GM21367 (cell line): ENCODE data around the gene GOLGA6D.
"Not testable (repeated sequence)": the region's sequence is repeated elsewhere in the genome, so short reads cannot be mapped to it uniquely, and the experiment has no call there.

Experiments used
- ATAC-seq: cut with Tn5 transposase; IDR thresholded peaks from one replicate; pipeline ENCODE4 v1.9.1; 2021; ENCODE audit not compliant: unreplicated experiment

Gene GOLGA6D, protein sequence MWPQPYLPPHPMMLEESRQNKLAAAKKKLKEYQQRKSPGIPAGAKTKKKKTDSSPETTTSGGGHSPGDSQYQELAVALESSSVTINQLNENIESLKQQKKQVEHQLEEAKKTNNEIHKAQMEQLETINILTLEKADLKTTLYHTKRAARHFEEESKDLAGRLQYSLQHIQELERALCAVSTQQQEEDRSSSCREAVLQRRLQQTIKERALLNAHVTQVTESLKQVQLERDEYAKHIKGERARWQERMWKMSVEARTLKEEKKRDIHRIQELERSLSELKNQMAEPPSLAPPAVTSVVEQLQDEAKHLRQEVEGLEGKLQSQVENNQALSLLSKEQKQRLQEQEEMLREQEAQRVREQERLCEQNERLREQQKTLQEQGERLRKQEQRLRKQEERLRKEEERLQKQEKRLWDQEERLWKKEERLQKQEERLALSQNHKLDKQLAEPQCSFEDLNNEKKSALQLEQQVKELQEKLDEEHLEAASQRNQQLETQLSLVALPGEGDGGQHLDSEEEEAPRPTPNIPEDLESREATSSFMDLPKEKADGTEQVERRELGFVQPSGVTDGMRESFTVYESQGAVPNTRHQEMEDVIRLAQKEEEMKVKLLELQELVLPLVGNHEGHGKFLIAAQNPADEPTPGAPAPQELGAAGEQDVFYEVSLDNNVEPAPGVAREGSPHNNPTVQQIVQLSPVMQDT

DNA sequence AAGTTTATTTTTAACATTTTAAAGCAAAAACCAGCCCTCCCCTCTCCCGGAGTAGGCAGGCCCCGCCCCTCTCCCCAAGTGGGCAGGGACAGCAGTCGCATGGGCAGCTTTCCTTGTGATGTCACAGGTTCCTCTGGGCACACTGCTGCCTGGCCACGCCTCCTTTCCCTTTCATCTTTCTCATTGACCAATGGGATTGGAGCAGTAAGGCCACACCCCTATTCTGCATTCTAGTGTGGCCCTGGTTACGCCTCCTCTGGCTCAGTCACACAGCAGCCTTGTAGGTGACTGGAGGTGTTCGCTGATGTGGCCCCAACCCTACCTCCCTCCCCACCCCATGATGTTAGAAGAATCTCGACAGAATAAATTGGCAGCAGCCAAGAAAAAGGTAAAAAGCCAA is at the start of gene GOLGA6D:
TSS of gene GOLGA6D (plus strand) at position 264 of the 400 bp plus-strand sequence. CDS start at position 305, 41 bp downstream.
- ATAC-seq, result not testable (repeated sequence)

DNA sequence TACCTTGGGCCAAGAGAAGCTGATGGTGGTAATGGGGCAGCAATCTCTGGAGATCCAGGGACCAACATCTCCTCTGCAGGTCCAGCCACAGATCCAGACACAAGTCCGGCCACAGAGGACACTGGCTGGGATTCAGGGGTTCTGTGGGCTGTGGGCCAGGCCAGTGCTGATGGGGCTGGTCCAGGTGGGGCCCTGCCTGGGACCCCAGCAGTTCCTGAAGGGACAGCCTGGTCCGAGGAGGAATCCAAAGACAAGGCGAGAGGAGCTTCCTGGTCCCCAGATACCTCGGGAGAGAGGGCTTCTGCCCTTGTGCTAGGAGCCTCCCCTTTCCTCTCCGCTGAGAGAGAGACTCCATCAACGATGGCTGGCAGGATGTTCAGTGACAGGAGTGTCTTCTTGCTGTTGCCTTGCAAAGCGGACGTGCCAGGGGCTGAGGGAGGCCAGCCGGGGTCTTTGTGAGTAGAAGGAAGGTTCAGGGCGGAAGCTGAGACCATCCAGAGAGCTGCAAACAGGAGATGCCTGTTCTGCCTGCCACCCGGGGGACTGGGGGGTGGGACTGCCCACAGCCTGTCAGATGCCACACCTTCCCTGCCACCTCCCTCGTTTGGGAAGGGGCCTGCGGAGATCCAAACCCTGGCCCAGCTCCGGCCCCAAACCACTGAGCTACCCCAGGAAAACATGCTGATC is 49.0 kb upstream of the GOLGA6D start:
- no peak for ATAC-seq

DNA sequence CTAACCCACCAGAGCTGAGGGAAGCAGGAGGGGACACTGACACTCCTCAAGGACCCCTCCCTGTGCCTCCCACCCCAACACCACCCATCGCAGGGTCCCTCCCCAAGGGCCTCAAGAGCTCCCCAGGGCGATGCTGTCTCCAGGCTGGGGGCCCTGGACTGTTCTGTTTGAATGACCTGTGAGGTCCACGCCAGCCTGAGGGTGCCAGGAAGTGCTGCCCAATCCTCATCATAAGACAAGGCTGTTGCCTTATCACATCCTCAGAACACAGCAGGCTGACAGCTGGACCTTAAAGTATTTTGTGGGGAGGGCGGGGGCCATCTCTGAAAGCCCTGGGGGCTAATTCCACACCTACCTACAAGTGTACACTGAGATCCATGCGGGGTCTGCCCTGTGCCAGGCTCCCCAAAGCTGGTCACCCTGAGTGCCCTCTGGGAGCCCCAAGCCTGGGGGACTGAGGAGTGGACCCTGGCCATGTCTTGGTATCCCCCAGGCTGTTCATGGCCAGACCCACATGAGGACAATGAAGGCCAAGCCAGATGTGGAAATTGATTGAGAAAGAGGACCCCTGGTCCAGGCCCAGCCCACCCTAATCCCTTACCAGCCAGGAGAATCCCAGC is 48.3 kb upstream of the GOLGA6D start:
- no peak for ATAC-seq

DNA sequence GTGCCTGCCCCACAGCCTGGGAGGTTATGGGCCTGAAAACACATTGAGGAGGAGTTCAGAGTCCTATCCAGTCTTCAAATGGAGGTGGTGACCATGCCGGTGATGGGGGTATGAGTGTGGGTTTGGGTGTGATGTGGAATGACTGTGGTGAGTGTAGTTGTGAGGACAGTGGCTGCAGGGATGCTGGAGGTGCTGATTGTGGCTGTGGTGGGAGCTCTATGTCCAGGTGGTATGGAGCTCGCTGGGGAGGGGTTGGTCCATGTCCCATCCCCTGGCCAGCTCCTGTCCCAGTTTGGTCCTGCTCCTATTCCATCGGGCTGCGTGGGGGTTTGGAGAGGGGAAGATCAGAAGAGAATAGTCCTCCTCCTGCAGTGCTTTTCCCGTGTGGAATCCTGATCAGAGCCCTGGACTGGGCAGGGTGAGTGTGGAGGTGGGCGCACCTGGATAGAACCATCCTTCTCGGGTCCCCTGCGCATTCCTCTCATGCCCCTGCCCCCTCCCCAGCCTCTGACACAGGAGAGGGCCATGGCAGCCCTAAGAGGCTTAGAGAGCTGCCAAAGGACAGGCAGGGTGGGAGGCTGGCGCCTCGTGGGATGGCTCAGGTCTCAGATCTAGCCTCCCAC is 47.5 kb upstream of the GOLGA6D start:
- no peak for ATAC-seq

DNA sequence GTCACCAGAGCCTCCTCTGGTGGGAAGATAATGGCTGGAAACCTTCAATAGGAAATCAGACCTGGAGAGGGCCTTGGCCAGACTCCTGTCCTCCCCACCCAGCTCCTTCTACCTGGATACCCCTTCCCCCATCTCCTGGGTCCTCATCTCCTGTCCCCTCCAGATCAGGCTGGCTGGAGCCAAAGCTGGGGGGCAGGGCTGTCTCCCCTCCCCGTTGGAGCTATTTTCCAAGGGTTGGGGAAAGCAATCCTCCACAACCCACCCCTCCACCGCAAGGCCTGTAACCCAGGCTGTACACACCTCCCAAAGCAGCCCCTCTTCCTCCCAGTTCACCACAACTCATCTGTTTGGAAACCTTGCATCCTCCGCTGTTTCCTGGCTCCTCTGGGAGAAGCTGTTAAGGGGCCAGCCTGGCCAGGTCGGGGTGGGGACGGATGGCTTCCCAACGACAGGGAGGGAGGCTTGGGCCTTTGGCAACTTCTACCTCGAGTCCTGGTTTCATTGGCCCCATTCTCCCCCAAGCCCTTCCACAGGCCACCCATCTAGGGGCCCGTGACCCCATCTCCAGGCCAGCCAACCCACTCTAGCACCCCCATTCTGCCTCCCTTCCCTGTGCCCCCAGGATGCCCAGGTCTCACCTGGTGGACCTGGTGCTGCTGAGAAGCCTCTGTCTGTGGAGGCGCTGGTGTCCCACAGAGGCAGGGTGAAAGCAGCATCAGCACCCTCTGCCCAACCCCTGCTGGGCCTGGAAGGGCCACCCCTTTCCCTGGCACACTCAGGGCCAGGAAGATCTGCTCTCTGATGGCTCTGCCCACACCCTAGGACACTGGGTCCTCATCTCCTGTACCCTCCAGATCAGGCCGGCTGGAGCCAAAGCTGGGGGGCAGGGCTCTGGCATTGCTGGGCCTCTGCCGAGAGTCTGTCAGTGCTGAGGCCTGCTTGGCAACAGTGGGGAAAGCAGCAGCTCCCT is 46.6 kb upstream of the GOLGA6D start:
- no peak for ATAC-seq

DNA sequence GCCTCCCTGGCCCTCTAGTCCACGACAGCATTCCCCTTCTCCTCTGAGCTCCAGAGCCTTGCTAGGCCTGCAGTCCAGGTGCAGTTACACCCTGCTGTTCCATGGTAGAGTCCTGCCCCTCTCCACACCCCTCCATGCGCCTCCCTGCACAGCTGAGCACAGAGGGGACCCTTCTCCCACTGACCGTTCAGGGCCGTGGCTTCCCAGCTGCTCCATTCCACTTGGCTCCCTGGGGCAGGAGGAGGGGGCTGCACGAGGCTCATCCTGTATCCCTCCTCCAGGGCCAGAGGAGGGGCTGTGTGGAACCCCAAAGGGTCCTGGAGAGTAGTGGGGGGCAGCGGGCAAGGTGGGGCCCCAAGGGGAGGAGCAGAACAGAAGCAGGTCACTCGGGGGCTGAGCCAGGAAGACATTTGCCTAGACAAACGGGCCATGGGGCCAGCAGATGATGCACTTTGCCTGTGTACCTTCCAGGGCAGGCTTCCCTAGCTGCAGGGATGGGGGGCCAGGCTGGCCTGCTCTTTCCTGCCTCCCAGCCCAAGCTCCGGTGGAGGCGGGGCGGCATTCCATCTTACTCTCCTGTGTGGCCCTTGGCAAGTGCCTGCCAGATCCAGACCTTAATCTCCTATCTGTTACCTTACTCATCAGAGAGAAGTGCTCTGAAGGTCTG is 45.2 kb upstream of the GOLGA6D start:
- no peak for ATAC-seq

DNA sequence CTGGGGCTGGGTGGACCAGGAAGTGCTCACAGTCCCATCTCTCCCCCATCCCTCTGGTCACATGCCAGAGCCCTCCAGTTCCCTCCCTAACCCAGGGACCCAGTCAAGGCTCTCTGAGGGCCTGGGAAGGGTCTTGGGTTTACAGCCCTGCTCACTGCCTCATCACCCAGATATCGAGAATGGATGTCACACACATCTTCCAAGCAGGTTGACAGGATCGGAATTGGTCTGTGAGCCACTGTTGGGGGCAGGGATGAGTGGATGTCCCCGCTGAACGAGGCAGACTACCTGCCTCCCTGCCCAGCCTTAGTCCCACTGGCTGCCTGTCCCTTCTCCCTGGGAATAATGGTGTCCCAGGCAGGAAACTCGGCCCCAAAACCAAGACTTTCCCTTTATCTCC is 44.5 kb upstream of the GOLGA6D start:
- ATAC-seq, result no peak

DNA sequence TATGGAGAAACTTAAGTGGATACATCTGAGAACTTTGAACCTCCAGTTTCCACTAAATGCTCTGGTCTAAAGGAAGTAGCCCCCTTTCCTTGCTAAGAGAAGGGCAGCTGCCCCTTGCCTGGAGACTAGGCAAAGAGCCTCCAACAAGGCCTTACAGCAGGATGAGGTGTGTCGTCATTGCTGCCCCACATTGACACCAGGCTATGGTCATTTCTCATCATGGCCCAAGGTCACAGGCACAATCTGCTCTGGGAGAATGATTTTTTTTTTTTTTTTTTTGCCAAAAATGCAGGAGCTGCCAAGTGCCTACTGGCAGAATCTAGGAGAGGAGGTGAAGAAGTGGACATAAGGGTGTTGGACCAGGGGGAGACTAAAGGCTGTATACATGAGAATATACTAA is 36.9 kb upstream of the GOLGA6D start:
- ATAC-seq, result not testable (repeated sequence)

DNA sequence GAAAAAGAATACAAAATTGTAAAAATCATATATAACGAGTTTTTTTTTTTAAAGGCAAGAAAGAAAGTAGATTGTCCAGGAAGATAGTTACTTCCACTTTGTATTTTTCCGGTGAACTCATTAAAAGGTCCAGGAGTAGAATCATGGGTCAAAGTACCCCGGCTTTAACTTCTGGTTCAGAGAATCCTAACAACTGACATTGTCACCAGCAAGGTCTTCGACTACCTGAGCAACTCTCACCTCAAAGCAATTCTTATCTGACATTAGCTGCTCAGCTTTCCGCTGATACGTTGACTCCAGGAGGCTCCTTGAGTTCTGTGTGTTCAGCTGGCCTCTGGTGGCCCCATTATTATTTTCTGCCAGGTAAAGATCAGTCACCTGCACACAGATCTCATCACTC is 33.6 kb upstream of the GOLGA6D start:
- not testable (repeated sequence) for ATAC-seq

DNA sequence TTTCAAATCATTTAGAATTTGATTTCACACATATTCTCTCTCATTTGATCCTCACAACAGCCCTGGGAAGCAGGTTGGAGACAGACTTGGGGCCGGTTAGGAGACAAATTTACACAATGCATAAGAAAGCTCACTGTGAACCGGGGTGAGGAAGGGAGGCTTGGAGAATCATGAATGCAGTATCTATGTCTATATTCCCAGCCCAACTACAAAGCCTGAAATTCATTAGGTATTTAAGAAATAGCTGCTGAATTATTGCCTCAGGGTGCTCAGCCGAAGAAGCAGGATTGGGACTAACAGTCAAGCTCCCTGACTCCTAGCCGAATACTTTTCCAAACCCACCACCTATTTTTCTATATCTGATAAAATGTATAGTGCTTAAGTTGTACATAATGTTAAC is 32.9 kb upstream of the GOLGA6D start:
- no peak for ATAC-seq

DNA sequence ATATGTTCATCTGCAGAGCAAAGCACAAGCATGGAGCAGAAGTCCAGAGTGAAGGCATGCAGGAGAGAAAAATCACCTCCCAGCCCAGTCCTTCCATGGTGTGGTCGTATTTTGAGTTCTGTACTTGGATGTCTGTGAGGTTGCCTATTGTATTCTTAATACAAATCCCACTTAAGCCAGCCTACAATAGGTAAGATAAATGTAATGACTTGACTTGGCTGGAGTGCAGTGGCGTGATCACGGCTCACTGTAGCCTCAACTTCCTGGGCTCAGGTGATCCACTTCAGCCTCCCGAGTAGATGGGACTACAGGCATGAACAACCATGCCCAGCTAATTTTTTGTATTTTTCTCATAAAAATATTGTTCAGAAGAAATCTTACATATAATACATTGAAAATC is 31.3 kb upstream of the GOLGA6D start:
- not testable (repeated sequence) for ATAC-seq

DNA sequence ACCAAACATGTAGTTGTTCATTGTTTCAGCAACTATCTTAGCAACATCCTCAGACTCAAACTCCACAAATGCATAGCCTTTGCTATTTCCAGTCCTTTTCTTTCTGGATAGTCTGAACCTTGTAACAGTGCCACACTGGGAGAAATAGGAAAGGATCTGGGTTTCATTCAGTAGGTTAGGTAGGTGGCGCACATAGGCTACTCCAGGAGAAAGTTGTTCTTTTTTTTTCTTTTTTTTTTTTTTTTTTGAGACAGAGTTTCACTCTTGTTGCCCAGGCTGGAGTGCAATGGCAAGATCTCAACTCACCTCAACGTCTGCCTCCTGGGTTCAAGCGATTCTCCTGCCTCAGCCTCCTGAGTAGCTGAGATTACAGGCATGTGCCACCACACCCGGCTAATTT is 30.4 kb upstream of the GOLGA6D start:
- not testable (repeated sequence) for ATAC-seq

DNA sequence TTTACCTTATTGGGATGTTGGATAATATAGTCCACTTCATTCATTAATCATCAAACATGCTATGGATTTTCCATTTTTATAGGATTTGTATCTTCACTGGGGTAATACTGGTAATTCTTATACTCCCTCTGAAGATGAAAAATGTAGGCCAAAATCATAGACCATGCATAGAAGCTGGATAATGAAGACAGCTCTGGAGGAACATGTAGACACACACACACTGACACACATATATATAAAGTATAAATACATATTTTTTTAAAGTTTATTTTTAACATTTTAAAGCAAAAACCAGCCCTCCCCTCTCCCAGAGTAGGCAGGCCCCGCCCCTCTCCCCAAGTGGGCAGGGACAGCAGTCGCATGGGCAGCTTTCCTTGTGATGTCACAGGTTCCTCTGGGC is 24.6 kb upstream of the GOLGA6D start, which contains the start of gene GOLGA6C:
TSS of gene GOLGA6C (plus strand) at position 301 of the 400 bp plus-strand sequence. CDS start 265 bp downstream, outside the sequence.
- ATAC-seq, result not testable (repeated sequence)

DNA sequence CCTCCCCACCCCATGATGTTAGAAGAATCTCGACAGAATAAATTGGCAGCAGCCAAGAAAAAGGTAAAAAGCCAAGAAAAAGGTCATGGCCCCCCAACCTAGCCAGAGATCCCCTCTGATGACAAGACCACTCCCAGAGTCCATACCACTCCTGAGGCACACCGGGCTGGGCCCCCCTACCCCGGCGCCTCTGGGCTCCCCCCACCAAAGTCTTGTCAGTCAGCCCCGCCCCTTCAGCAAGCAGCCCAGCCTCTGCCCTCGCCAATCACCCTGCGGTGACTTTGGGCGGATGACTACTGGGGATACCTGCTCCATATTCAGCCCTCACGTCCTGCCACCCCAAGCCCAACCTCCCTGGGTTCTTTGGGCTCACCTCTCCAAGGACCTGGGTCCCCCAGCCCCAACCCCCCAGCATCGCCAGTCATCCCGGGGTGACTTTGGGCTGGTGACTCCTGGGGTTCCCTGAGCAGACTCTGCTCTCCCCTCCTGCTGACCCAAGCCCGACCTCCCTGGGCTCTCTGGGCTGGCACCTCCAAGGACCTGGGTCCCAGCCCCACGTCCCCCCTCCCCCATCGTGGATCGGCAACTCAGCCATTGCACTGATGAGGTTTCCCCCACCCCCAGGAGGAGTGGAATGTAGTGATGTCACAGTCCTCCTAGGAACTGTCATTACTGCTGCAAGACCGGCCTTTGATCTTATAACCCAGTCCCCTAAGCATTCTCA is 23.9 kb upstream of the GOLGA6D start:
- not testable (repeated sequence) for ATAC-seq

DNA sequence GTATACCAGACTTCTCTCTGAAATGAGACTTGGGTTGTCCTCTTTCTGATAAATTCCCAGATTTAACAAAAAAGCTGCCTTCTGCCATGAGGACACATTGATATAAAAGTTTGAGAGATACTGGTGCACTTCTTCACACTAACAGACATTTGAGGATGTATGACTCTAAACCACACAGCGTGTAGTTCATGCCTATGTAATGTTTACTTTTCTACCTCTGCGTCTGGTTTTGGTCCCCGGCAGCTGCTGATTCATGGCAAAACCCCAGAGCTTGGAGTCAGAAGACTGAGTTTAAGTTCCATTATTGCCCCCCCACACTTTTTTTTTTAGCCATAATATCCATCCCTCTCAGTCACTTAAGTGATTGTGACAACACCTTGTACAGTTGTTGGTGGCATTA is 22.8 kb upstream of the GOLGA6D start:
- not testable (repeated sequence) for ATAC-seq

DNA sequence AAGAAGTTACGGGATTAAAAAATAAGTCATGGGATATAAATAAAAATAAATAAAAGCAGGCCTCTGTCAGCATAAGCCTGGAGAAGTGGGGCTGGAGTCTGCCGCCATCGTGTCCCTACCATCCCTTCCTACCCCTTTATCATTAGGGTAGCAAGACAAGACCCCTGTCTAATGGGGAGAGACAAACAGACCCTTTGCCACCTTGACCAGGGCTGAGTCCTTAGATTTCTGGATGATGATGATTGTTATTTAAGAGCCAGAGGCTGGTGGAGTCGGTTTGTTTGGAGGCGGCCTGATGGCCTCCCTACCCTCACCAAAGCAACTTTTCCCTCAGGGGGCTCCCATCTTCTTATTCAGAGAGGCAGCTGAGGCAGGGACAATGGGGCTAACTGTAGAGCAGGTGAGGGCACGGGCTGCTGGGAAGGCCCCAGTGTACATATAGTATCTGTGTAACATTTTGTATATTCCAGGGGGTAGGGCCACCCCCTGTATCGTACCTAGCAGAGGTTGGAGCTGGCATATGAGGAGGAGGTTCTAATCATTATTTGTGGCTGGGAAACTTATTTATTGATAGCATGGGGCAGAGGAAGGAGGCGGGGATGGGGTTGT is 8.8 kb upstream of the GOLGA6D start:
- not testable (repeated sequence) for ATAC-seq

DNA sequence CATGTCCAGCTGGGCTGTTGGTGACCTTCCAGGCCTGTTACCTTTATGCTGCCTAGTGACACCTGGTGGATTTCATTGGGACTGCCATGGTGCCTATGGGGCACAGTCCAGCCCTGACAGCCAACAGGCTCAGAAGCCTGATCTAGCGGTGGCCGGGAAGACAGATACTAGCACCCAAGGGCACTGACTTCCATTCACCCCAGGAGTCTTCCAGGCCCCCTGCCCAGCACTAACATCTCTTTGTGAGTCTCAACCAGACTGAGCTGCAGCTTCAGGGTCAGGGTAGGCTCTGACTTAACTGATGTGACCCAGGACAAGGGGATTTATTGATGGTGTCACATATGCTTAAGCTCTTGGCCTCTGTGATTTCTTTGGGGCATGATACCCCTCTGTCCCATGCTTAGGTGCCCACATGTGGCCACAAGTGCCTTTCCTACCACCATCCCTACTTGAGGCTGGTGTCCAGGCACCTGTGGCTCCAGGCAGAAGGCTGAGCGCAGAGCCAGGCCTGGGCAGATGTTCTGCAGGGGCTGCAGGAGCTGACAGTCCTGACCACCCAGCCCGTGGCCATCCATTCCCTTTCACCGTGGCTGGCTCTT is 8.0 kb upstream of the GOLGA6D start:
- ATAC-seq, result peak; percentile 88
